GM18870 (cell line): Measurements from ENCODE around the gene NT5DC3.
A peak's percentile ranks its signal among the peaks of the same experiment; 100 is the strongest.

Experiments used
- ATAC-seq: cut with Tn5 transposase; IDR thresholded peaks from one replicate; pipeline ENCODE4 v1.9.1; 2021; ENCODE audit warnings: moderate library complexity; ENCODE audit not compliant: unreplicated experiment

Gene NT5DC3

GRCh38 chr12:103840876-103841689 is at the start of gene NT5DC3:
NT5DC3 (minus strand) TSS chr12:103841234; CDS start chr12:103841156, 78 bp downstream.
- ATAC-seq = peak; percentile 47

- no peak for ATAC-seq
Measured at GRCh38 chr12:103887738-103888137, 46.7 kb upstream of the NT5DC3 start.

- no peak for ATAC-seq
Measured at GRCh38 chr12:103886195-103886797, 45.3 kb upstream of the NT5DC3 start.

- no peak for ATAC-seq
Measured at GRCh38 chr12:103884316-103884715, 43.3 kb upstream of the NT5DC3 start.

- no peak for ATAC-seq
Measured at GRCh38 chr12:103883908-103884307, 42.9 kb upstream of the NT5DC3 start.

GRCh38 chr12:103882861-103883596 is 42.0 kb upstream of the NT5DC3 start:
- ATAC-seq = no peak

GRCh38 chr12:103881261-103881660 is 40.2 kb upstream of the NT5DC3 start:
- no peak for ATAC-seq

- ATAC-seq = peak; percentile 63
Measured at GRCh38 chr12:103880299-103881142, 39.5 kb upstream of the NT5DC3 start.

- ATAC-seq = no peak
Measured at GRCh38 chr12:103879878-103880277, 38.8 kb upstream of the NT5DC3 start.

- ATAC-seq = no peak
Measured at GRCh38 chr12:103879048-103879692, 38.1 kb upstream of the NT5DC3 start.

GRCh38 chr12:103877934-103878510 is 37.0 kb upstream of the NT5DC3 start:
- ATAC-seq = no peak

- ATAC-seq = no peak
Measured at GRCh38 chr12:103877288-103877687, 36.3 kb upstream of the NT5DC3 start.

- no peak for ATAC-seq
Measured at GRCh38 chr12:103875666-103876065, 34.6 kb upstream of the NT5DC3 start.

GRCh38 chr12:103868215-103868614 is 27.2 kb upstream of the NT5DC3 start:
- ATAC-seq = no peak

- ATAC-seq = no peak
Measured at GRCh38 chr12:103865151-103865730, 24.2 kb upstream of the NT5DC3 start.

- no peak for ATAC-seq
Measured at GRCh38 chr12:103864710-103865109, 23.7 kb upstream of the NT5DC3 start.

GRCh38 chr12:103858953-103859601 is 18.0 kb upstream of the NT5DC3 start:
- ATAC-seq = no peak

GRCh38 chr12:103858335-103858734 is 17.3 kb upstream of the NT5DC3 start:
- ATAC-seq = no peak

- no peak for ATAC-seq
Measured at GRCh38 chr12:103857164-103857563, 16.1 kb upstream of the NT5DC3 start.
